GM19240 (cell line): ENCODE data around the gene ALOX12.

Source experiments
- DNase-seq: peaks from one replicate; pipeline ENCODE4 v3.0.0; 2011; ENCODE audit warnings: low spot score; ENCODE audit not compliant: insufficient read length

The ALOX12 gene

GRCh38 chr17:7001318-7001961 lies 5.6 kb downstream of the ALOX12 start:
- no peak for DNase-seq

DNA sequence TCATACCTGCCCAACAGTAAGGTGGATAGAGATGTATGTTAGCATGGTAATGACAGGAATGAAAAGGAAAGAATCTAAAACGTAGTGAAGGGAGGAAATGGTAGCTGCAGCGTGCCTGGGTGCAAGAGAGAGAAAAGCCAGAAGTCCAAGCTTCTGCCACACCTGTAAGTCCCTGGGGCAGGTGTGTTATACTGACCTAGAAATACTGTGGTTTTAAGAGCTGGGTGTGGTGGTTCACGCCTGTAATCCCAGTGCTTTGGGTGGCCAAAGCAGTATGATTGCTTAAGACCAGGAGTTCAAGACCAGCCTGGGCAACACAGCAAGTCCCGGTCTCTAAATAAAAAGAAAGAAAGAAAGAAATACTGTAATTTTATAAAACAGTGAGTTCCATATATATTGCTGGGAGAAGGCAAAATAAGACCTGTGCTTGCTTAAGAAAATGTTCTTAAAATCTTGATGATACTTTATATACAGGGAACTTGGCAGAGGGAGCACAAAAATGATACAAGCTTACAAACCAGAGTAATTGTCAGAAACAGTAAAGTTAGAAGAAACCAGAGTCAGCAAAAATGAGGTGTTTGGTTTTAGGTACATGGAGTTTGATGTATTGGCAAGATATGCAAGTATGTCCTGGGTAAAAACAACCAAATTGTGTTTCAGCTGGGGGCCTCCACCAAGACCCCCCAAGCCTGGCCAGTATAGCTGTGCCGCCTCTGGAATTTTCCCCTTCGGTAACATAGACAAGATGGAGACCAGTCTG lies 6.6 kb downstream of the ALOX12 start:
- no peak for DNase-seq

- no peak for DNase-seq
These were observed 7.9 kb downstream of the ALOX12 start for GRCh38 chr17:7003745-7004144.

DNA sequence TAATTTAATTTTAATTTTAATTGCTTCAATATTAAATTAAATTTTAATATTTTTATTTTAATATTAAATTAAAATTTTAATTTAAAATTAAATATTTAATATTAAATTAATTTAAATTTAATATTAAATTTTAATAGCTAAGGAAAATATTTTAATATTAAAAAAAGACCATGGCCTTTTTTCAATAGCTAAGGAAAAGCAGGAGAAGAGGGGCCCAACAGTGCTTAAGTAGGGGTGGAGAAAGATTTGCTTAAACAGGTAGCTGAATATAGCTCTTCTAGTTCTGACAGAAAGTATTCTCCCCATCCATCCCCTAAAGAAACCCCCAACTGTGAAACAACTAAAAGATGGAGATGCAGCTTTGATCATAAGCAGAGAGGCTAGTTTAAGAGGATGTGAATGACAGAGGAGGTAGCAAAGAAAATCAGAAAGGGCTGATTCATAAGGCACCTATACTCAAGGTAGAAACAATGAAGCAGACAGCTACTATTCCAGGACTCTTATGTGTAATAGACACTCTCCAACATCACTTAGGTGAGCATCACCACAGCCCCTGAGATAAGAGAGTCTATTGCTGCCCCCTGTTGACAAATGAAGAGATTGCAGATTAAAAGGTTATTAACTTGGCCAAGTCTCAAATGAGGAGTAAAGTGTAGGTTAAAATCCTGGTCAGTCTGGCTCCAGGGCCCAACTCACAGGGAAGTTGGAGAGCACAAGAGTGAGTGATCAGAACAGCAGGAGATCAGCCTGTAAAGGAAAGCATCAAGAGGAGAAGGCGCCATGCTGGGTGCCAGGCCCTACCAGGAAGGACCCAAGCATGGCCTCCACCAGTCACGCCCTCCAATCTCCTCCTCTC lies 8.8 kb downstream of the ALOX12 start:
- DNase-seq: peak; percentile 44

DNA sequence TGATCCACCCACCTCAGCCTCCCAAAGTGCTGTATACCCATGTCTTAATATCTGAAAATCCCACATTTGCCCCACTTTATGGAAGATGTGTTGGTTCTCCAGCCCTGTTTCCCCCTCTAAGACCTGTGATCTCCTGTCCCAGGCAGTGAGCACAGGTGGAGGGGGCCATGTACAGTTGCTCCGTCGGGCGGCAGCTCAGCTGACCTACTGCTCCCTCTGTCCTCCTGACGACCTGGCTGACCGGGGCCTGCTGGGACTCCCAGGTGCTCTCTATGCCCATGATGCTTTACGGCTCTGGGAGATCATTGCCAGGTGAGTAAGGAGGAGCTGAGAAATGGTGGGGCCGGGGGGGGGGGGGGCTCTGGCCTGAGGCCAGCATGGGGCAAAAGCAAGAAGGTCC lies 9.9 kb downstream of the ALOX12 start:
- DNase-seq: no peak

DNA sequence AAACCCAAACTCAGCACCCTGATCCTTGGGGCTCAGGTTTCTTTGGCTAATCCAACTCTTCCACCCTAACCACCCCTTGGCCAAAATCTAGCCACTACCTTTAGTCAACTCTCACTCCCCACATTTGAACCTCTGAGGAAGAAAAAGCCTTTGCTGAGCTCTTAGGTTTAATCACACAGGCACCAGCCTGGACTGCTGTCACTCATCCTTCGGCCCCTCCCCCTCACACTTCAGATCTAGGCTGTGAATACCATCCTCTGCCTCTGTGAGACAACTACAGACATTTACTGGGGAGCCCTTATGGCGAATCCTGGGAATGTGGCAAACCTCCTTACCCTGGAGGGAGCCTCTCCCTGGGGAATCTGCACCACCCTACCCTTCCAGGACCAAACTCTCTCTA lies 11.3 kb downstream of the ALOX12 start:
- DNase-seq: no peak

GRCh38 chr17:7010523-7010922 lies 14.7 kb downstream of the ALOX12 start:
- DNase-seq: no peak

- no peak for DNase-seq
These were observed 15.6 kb downstream of the ALOX12 start for GRCh38 chr17:7011415-7011814.

DNA sequence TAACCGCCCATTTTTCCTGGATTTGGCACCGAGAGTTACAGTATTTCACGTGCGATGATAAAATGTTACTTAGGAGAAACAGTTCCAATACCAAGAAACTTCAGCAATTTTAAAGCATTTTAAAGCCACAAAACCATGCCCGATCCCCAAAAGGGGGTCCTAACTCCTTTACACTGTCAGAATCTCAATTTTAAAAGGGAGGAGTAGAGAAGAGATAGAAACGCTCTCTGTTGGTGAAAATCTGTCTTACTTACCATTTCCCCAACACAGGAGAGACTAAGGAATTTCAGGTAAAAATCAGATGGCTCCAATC lies 16.0 kb downstream of the ALOX12 start:
- no peak for DNase-seq

- peak; percentile 69 for DNase-seq
These were observed 18.6 kb downstream of the ALOX12 start for GRCh38 chr17:7014261-7014994.

DNA sequence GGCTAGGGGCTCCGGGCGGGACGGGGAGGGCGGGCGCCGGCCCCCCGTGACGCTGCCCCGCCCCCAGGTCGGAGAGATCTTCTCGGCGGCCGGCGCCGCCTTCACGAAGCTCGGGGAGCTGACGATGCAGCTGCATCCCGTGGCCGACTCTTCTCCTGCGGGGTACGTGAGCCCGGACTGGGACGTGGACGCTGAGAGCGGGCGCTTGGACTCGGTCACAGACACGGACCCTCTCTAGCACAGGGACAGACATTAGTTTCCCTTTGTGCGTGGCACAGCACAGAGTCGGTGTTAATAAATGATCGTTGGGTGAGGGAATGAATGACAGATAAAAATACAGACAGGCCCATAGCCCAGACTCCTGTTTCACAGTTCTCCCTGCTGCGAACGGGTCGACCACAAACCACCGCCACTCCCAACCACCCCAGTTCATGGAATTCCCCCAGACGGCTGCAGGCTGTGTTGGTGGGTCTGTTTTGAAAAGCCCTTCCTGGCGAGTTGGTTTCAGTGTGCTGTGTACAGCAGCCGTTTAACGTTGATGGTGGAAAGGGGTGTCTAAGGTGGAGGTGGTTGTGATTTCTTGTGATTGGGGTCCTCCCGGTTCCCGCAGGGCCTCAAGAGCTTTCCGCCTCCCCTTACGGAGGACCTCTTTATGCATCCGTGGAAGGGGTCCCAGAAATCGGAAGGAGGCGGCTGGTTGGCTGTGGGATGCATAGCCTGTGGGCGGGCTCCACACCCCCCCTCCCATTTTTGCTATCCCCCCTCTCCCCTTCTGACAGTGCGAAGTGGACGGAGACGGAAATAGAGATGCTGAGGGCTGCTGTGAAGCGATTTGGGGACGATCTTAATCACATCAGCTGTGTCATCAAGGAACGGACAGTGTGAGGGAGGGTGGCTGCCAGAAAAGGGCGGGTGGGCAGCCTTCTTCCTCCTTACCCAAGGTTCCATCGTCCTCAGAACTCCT lies 19.4 kb downstream of the ALOX12 start:
- DNase-seq: peak; percentile 29

GRCh38 chr17:7016418-7016817 lies 20.6 kb downstream of the ALOX12 start:
- no peak for DNase-seq

DNA sequence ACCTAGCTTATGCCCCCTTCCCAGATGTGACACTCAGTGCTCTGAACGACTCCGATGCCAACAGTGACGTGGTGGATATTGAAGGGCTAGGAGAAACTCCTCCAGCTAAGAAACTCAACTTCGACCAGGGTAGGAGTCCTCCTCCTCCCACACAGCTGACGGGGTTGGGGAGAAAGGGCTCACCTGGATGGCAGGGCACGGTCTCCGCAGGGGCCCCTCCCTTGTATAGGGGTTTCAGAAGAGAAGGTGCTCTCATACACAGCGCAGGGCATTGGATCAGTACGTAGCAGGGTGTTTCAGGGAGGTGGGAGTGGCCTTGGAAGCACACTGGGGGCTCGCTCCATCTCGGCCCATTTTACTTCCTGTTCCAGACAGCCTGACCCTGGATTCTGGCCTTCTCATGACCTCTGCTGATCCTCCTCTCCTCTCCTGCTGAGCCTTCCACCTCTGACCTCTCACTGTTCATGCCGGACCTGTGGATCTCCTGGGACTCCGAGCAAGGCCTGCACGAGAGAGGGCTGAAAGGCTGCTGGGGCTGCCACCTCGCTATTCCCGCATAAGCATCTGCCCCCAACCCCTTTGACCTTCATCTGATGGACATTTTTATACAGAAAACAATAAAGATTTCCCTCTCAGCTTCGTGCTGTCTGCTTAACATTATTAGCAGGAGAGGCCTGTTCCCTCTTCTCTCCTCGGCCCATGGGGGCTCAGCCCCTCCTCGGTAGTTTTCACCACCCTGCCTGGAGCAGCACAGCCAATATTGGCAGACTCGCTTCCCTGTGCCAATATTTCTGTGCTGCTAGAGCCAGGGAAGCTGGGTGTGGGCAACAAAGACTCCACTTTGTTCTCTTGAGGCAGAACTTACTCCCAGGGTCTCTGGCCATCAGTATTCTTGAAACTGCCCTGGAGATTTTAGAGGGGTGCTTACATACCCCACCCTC lies 21.3 kb downstream of the ALOX12 start:
- DNase-seq: no peak

DNA sequence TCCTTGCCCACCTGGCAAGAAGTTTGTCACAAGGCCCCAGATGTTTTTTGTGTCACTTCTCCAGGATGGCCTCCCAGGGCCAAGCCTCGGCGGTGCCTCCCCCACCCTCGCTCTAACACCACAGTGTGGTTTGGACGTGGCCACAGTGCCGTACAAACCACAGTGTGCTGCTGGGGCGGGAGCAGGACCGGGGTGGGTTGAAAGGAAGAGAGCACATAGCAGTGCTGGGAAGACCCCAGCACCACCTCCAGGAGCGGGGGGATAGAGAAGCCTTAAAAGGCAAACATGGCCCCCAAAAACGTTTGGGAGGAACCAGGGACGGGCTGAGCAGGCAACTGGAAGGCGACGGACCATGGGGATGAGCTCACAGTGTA lies 22.0 kb downstream of the ALOX12 start:
- DNase-seq: no peak

- no peak for DNase-seq
These were observed 22.6 kb downstream of the ALOX12 start for GRCh38 chr17:7018331-7018964.

GRCh38 chr17:7019367-7019766 lies 23.5 kb downstream of the ALOX12 start:
- no peak for DNase-seq

GRCh38 chr17:7019839-7020519 lies 24.1 kb downstream of the ALOX12 start:
- DNase-seq: no peak

GRCh38 chr17:7020894-7021664 lies 25.2 kb downstream of the ALOX12 start:
- DNase-seq: no peak
